Kidney tubule cell (primary cell): ENCODE results near the gene SLC22A4.

Experiments
- DNase-seq: peaks from one replicate; pipeline ENCODE4 v3.0.0-alpha.2; 2018; ENCODE audit warnings: low spot score

Gene SLC22A4

GRCh38 chr5:132342291-132343180 lies 48.3 kb downstream of the SLC22A4 start:
- DNase-seq, result peak; percentile 56

- DNase-seq, result no peak
These were observed 50.8 kb downstream of the SLC22A4 start for GRCh38 chr5:132344775-132345514.

- peak; percentile 42 for DNase-seq
These were observed 59.3 kb downstream of the SLC22A4 start for GRCh38 chr5:132353486-132353995.

- no peak for DNase-seq
These were observed 60.4 kb downstream of the SLC22A4 start for GRCh38 chr5:132354381-132355139.

GRCh38 chr5:132355140-132355765 lies 61.1 kb downstream of the SLC22A4 start:
- no peak for DNase-seq

GRCh38 chr5:132358775-132359174 lies 64.6 kb downstream of the SLC22A4 start:
- no peak for DNase-seq

GRCh38 chr5:132362086-132362485 lies 67.9 kb downstream of the SLC22A4 start:
- DNase-seq, result no peak

- DNase-seq, result peak; percentile 97
These were observed 69.4 kb downstream of the SLC22A4 start for GRCh38 chr5:132363431-132364112.

GRCh38 chr5:132364319-132364718 lies 70.1 kb downstream of the SLC22A4 start:
- peak; percentile 78 for DNase-seq

GRCh38 chr5:132365213-132365612 lies 71.0 kb downstream of the SLC22A4 start:
- DNase-seq, result peak; percentile 92

GRCh38 chr5:132368186-132368585 lies 74.0 kb downstream of the SLC22A4 start:
- peak; percentile 28 for DNase-seq

- DNase-seq, result peak; percentile 75
These were observed 74.8 kb downstream of the SLC22A4 start for GRCh38 chr5:132369007-132369473.

GRCh38 chr5:132369474-132370180 lies 75.4 kb downstream of the SLC22A4 start, which contains the start of gene SLC22A5:
TSS of gene SLC22A5 (plus strand) at chr5:132369710. CDS start at chr5:132369973, 263 bp downstream.
- peak; percentile 85 for DNase-seq

GRCh38 chr5:132370181-132370970 lies 76.2 kb downstream of the SLC22A4 start:
- DNase-seq, result no peak

- DNase-seq, result peak; percentile 42
These were observed 76.9 kb downstream of the SLC22A4 start for GRCh38 chr5:132370971-132371602.

- no peak for DNase-seq
These were observed 77.4 kb downstream of the SLC22A4 start for GRCh38 chr5:132371603-132371994.

- peak; percentile 33 for DNase-seq
These were observed 77.9 kb downstream of the SLC22A4 start for GRCh38 chr5:132372127-132372526.

- DNase-seq, result peak; percentile 17
These were observed 78.3 kb downstream of the SLC22A4 start for GRCh38 chr5:132372542-132372941.

- no peak for DNase-seq
These were observed 81.8 kb downstream of the SLC22A4 start for GRCh38 chr5:132375957-132376356.
